Lung (tissue), 16 donors: ENCODE measurements around the gene TFF1. TPM values are rescaled to one million over a fixed set of nuclear protein-coding genes. Genes with fewer than 3 reads are reported as not detected.
A peak's percentile ranks its signal among the peaks of the same experiment; 100 is the strongest.

Source experiments
- ATAC-seq: fragments of 200-7000 bp; cut with Tn5 transposase; one replicate; pipeline ENCODE4 v1.9.1; 2020; ENCODE audit warnings: moderate number of reproducible peaks; ENCODE audit not compliant: insufficient read depth, low FRiP score
- DNase-seq, 3 donors: peaks; one replicate each; pipeline ENCODE4 v3.0.0-alpha.2; 2013 to 2017
- H3K27ac ChIP-seq, 2 donors: one replicate each; pipeline ENCODE4 v1.5.1; 2013; ENCODE audit warnings: mild to moderate bottlenecking in 2 of 2, moderate library complexity in 2 of 2, control low read depth in 1 of 2, inconsistent platforms in 1 of 2, low read depth in 1 of 2, low read length in 1 of 2
- H3K27me3 ChIP-seq, 3 donors: one replicate each; pipeline ENCODE4 v1.5.1; 2013; ENCODE audit warnings: low read length in 2 of 3; ENCODE audit not compliant: control insufficient read depth in 3 of 3, insufficient read depth in 3 of 3
- H3K36me3 ChIP-seq, 4 donors: one replicate each; pipeline ENCODE4 v1.5.1; 2013; ENCODE audit warnings: low read length in 4 of 4, mild to moderate bottlenecking in 1 of 4, moderate library complexity in 1 of 4; ENCODE audit not compliant: control insufficient read depth in 4 of 4, insufficient read depth in 4 of 4
- H3K4me1 ChIP-seq, 5 donors: one replicate each; pipeline ENCODE4 v1.5.1; 2013; ENCODE audit warnings: low read length in 5 of 5, mild to moderate bottlenecking in 2 of 5, moderate library complexity in 1 of 5; ENCODE audit not compliant: control insufficient read depth in 5 of 5, insufficient read depth in 5 of 5
- H3K4me3 ChIP-seq: one replicate; pipeline ENCODE4 v1.5.1; 2013; ENCODE audit warnings: mild to moderate bottlenecking, control low read depth, moderate library complexity
- H3K9ac ChIP-seq, 2 donors: one replicate each; pipeline ENCODE4 v1.5.1; 2013; ENCODE audit warnings: low read length in 2 of 2, control low read depth in 1 of 2; ENCODE audit not compliant: insufficient read depth in 1 of 2
- H3K9me3 ChIP-seq, 4 donors: one replicate each; pipeline ENCODE4 v1.5.1; 2013; ENCODE audit warnings: low read length in 3 of 4, mild to moderate bottlenecking in 1 of 4, moderate library complexity in 1 of 4; ENCODE audit not compliant: control insufficient read depth in 4 of 4, insufficient read depth in 3 of 4
- WGBS, 2 donors: extraction: QIAGEN DNeasy Blood & Tissue Kit; methylation state at CpG; one replicate each; pipeline ENCODE4 v1.1.7; 2013; 5-methylcytosine and 5-hydroxymethylcytosine counted together
- long read RNA-seq, 5 donors: transcript quantifications; one replicate each; lab custom pipeline, GENCODE V29; 2026
- polyA plus RNA-seq, 2 donors: library from polyadenylated mRNA; stranded (reverse); fragments of 200-250 nt; gene quantifications; one replicate each; pipeline ENCODE4 v1.2.1, GENCODE V29; 2013
- total RNA-seq, 2 donors: library from RNA; depleted of rRNA in 1 of 2; stranded (reverse); fragments of >200 nt in 1 of 2; gene quantifications; one replicate each; pipeline ENCODE4 v1.2.1, GENCODE V29; 2014 to 2021
- TF ChIP-seq, protein P1 (sequence below): IDR thresholded peaks from 2 replicates; pipeline ENCODE4 v1.5.1; 2012; ENCODE audit warnings: mild to moderate bottlenecking; ENCODE audit errors: control extremely low read depth, extremely low read depth
- donor health status: control.
- donor health status: control.
- donor health status: Bipolar disorder and iron deficiency.
- donor health status: healthy.
- donor health status: DM: yes; HTN: yes; CAD: no.

Gene TFF1
- under 1 TPM in 1 of 2 donors, not detected in 1; 0.83 TPM for total RNA-seq
- 1 to 10 TPM; 1.2 to 3.8 TPM for polyA plus RNA-seq
- long read RNA-seq, donor 1 = 0 reads
- long read RNA-seq, donor 2 = 0 reads
- long read RNA-seq, donor 3 = 0 reads
- long read RNA-seq, donor 4 = 0 reads
- long read RNA-seq, donor 5 = 0 reads

- Histone ChIP-seq H3K4me3 (no peak within 1 kb of the TSS), H3K27me3 (peaks cover 0 to 5% (median 3%) of the 10 kb centered on the region in 3 donors), H3K27ac (no peak within 1 kb of the TSS), H3K9ac (no peak within 1 kb of the TSS), H3K9me3 (no peaks in the 10 kb centered on the region), H3K36me3 (no peaks in the 10 kb centered on the region), H3K4me1 (no peaks in the 10 kb centered on the region)
- DNase-seq = no peak
- WGBS, 2 donors = 76 to 86% methylated on average over 19 of the region's 19 CpGs
- TF ChIP-seq, protein P1, sequence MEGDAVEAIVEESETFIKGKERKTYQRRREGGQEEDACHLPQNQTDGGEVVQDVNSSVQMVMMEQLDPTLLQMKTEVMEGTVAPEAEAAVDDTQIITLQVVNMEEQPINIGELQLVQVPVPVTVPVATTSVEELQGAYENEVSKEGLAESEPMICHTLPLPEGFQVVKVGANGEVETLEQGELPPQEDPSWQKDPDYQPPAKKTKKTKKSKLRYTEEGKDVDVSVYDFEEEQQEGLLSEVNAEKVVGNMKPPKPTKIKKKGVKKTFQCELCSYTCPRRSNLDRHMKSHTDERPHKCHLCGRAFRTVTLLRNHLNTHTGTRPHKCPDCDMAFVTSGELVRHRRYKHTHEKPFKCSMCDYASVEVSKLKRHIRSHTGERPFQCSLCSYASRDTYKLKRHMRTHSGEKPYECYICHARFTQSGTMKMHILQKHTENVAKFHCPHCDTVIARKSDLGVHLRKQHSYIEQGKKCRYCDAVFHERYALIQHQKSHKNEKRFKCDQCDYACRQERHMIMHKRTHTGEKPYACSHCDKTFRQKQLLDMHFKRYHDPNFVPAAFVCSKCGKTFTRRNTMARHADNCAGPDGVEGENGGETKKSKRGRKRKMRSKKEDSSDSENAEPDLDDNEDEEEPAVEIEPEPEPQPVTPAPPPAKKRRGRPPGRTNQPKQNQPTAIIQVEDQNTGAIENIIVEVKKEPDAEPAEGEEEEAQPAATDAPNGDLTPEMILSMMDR = no peak
- no peak for ATAC-seq
These were observed at the start of gene TFF1 for GRCh38 chr21:42366292-42367010. TSS of gene TFF1 (minus strand) at chr21:42366535. CDS start at chr21:42366495, 40 bp downstream.

DNA sequence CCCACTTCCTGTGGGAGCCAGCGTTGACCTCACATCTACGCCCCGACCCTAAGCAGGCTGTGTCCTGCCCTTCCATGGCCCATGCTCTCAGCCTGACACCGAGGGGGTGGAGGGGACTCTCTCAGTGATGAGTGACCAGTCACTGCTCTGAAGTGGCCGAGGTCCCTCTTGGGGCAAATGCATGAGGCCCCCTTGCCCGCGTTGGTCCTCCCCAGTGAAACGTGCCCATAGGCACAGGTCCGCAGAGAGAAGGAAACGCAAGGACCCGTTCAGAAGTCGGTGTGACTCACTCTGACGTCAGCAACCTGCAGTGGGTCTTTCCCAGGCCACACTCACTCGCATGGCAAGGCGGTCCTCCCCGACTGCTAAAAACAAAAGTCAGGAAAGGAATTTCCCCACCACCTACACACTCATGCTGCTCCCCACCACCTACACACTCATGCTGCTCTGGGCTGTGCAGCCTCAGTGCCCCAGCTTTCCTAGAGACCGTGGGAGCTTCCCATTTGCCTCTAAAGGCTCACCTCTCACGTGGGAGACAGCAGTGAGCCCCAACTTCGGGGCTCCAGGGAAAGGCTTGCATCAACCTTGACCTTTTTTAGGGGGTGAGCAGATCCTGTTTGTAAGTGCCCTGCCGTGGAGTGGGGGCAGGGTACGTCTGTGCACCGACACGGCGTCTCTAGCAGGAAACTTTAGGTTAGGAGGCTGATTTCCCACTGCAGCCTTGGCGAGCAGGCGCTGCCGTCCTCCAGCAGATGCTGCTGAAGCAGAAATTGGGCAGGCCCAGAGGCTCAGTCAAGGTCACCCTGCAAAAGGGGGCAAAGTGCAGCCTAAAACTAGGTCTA is 48.8 kb upstream of the TFF1 start:
- peaks cover 0 to 4% (median 0%) of the 10 kb centered on the region in 4 donors for H3K9me3 ChIP-seq
- no peaks in the 10 kb centered on the region for H3K36me3 ChIP-seq
- 62 to 70% methylated on average over 27 of the region's 27 CpGs for WGBS, 2 donors
- H3K27me3 ChIP-seq = peaks cover 0 to 2% (median 0%) of the 10 kb centered on the region in 3 donors
- no peak for ATAC-seq
- peaks cover 0 to 8% (median 0%) of the 10 kb centered on the region in 5 donors for H3K4me1 ChIP-seq
- no peak overlapping the region for H3K4me3 ChIP-seq
- H3K27ac ChIP-seq = peak overlapping the region in 1 of 2 donors; percentile 11
- DNase-seq = no peak
- TF ChIP-seq, protein P1 = no peak
- H3K9ac ChIP-seq = no peak overlapping the region

GRCh38 chr21:42414553-42414927 is 48.2 kb upstream of the TFF1 start:
- no peaks in the 10 kb centered on the region for H3K36me3 ChIP-seq
- H3K4me1 ChIP-seq = peaks cover 0 to 8% (median 0%) of the 10 kb centered on the region in 5 donors
- peak overlapping the region in 1 of 2 donors; percentile 4 for H3K27ac ChIP-seq
- H3K9ac ChIP-seq = no peak overlapping the region
- ATAC-seq (no peak), DNase-seq (no peak)
- TF ChIP-seq, protein P1 = no peak
- no peak overlapping the region for H3K4me3 ChIP-seq
- 94 to 95% methylated on average over 8 of the region's 8 CpGs for WGBS, 2 donors
- peaks cover 0 to 2% (median 0%) of the 10 kb centered on the region in 3 donors for H3K27me3 ChIP-seq
- H3K9me3 ChIP-seq = peaks cover 0 to 4% (median 0%) of the 10 kb centered on the region in 4 donors
